CD14-positive monocyte (primary cell): ENCODE results near the gene PELO. TPM values are rescaled to one million over a fixed set of nuclear protein-coding genes. Genes with fewer than 3 reads are reported as not detected.

Experiments
- DNase-seq, 3 donors: peaks; one replicate each; pipeline ENCODE4 v3.0.0-alpha.2; 2011 to 2022
- H2AFZ ChIP-seq: 2 replicates; pipeline ENCODE4 v1.6.0; 2012; ENCODE audit warnings: mild to moderate bottlenecking, low read depth, low read length, inconsistent platforms; ENCODE audit not compliant: insufficient read depth, poor library complexity, severe bottlenecking
- H3K27ac ChIP-seq, 2 donors: 1 replicate in 1 of 2; 2 replicates in 1 of 2; pipeline ENCODE4 v1.5.1; 2012 to 2013; ENCODE audit warnings: low read length in 2 of 2, control low read depth in 1 of 2, inconsistent platforms in 1 of 2, low read depth in 1 of 2, mild to moderate bottlenecking in 1 of 2
- H3K27me3 ChIP-seq, 2 donors: one replicate each; pipeline versions ENCODE4 v1.6.0 to v1.6.1; 2011 to 2013; ENCODE audit warnings: low read length in 2 of 2; ENCODE audit not compliant: control insufficient read depth in 2 of 2, insufficient read depth in 2 of 2
- H3K36me3 ChIP-seq, 2 donors: replicated peaks in 1 of 2; 1 replicate in 1 of 2; 2 replicates in 1 of 2; pipeline versions ENCODE4 v1.5.1 to v1.6.1; 2012 to 2013; ENCODE audit warnings: low read length in 2 of 2, control low read depth in 1 of 2, inconsistent platforms in 1 of 2, mild to moderate bottlenecking in 1 of 2; ENCODE audit not compliant: insufficient read depth in 2 of 2, control insufficient read depth in 1 of 2
- H3K4me1 ChIP-seq, 2 donors: 1 replicate in 1 of 2; 2 replicates in 1 of 2; pipeline versions ENCODE4 v1.5.1 to v1.6.1; 2012 to 2013; ENCODE audit warnings: low read length in 2 of 2, control low read depth in 1 of 2, inconsistent platforms in 1 of 2, mild to moderate bottlenecking in 1 of 2, moderate library complexity in 1 of 2; ENCODE audit not compliant: insufficient read depth in 2 of 2, control insufficient read depth in 1 of 2
- H3K4me2 ChIP-seq: replicated peaks from 2 replicates; pipeline ENCODE3; 2012; ENCODE audit warnings: low read length, moderate library complexity, mild to moderate bottlenecking; ENCODE audit not compliant: poor library complexity, severe bottlenecking; ENCODE audit errors: extremely low read depth
- H3K4me3 ChIP-seq, 3 experiments: fragments of 200-600 bp in 1 of 3; sonication (generic) in 1 of 3; replicated peaks in 1 of 3; 1 replicate in 2 of 3; 2 replicates in 1 of 3; pipeline ENCODE4 v1.5.1; 2011 to 2013; ENCODE audit warnings: low read length in 3 of 3, mild to moderate bottlenecking in 3 of 3, control low read depth in 2 of 3, low read depth in 2 of 3, inconsistent platforms in 1 of 3, moderate library complexity in 1 of 3
- H3K79me2 ChIP-seq: 2 replicates; pipeline ENCODE4 v1.6.0; 2012; ENCODE audit warnings: mild to moderate bottlenecking, control low read depth, inconsistent platforms, low read length, moderate library complexity; ENCODE audit not compliant: insufficient read depth
- H3K9ac ChIP-seq: 2 replicates; pipeline ENCODE4 v1.6.0; 2017; ENCODE audit warnings: low read length, mild to moderate bottlenecking; ENCODE audit not compliant: insufficient read depth, poor library complexity, severe bottlenecking
- H3K9me3 ChIP-seq, 2 donors: replicated peaks in 1 of 2; 1 replicate in 1 of 2; 2 replicates in 1 of 2; pipeline versions ENCODE4 v1.5.1 to v1.6.1; 2012 to 2013; ENCODE audit warnings: low read length in 2 of 2, control low read depth in 1 of 2; ENCODE audit not compliant: control insufficient read depth in 1 of 2, insufficient read depth in 1 of 2
- H4K20me1 ChIP-seq: 2 replicates; pipeline ENCODE4 v1.6.0; 2012; ENCODE audit warnings: mild to moderate bottlenecking, low read length, control low read depth, moderate library complexity; ENCODE audit not compliant: insufficient read depth
- H3K27ac Mint-ChIP-seq, 7 donors: one replicate each; pipeline ENCODE4 v1.8.0; 2020; ENCODE audit warnings: mild to moderate bottlenecking in 7 of 7, mixed read lengths in 7 of 7, moderate library complexity in 6 of 7, inconsistent platforms in 2 of 7
- H3K27me3 Mint-ChIP-seq, 3 donors: one replicate each; pipeline ENCODE4 v1.8.0; 2021 to 2022; ENCODE audit warnings: low read depth in 3 of 3, mild to moderate bottlenecking in 3 of 3, mixed read lengths in 3 of 3, moderate library complexity in 3 of 3, inconsistent platforms in 1 of 3
- H3K36me3 Mint-ChIP-seq, 2 donors: one replicate each; pipeline ENCODE4 v1.8.0; 2020; ENCODE audit warnings: mixed read lengths in 2 of 2, inconsistent platforms in 1 of 2, mild to moderate bottlenecking in 1 of 2
- H3K4me1 Mint-ChIP-seq: one replicate; pipeline ENCODE4 v1.8.0; 2020; ENCODE audit warnings: mild to moderate bottlenecking, mixed read lengths
- H3K4me3 Mint-ChIP-seq, 2 donors: one replicate each; pipeline ENCODE4 v1.8.0; 2020; ENCODE audit warnings: mild to moderate bottlenecking in 2 of 2, mixed read lengths in 2 of 2, moderate library complexity in 1 of 2
- H3K9me3 Mint-ChIP-seq, 7 donors: one replicate each; pipeline ENCODE4 v1.8.0; 2020 to 2022; ENCODE audit warnings: mixed read lengths in 7 of 7, mild to moderate bottlenecking in 6 of 7, moderate library complexity in 6 of 7, inconsistent platforms in 2 of 7
- WGBS: methylation state at CpG from one replicate; pipeline ENCODE4 v1.1.5; 2013; ENCODE audit warnings: missing lambda C conversion rate; ENCODE audit not compliant: insufficient coverage; 5-methylcytosine and 5-hydroxymethylcytosine counted together
- intact Hi-C, 2 donors: fragments of 100-400 bp; cut with micrococcal nuclease; formaldehyde crosslinking; loops; one replicate each; pipeline versions ENCODE4 v1.15.0 to v1.15.1; 2023
- polyA plus RNA-seq, 3 donors: library from polyadenylated mRNA; depleted of rRNA in 1 of 3; unstranded in 2 of 3; stranded (reverse) in 1 of 3; fragments of 300-500 nt in 2 of 3; fragments of >200 nt in 1 of 3; fragmentation: Illumina TruSeq in 2 of 3; gene quantifications; 1 replicate in 2 of 3; 2 replicates in 1 of 3; pipeline ENCODE4 v1.2.3, GENCODE V29; 2012 to 2021
- TF ChIP-seq, protein P1 (sequence below): fragments of 200-600 bp; IDR thresholded peaks from one replicate; pipeline ENCODE4 v1.8.0; 2022; ENCODE audit warnings: antibody characterized with exemption, mild to moderate bottlenecking

PELO gene
- polyA plus RNA-seq, 3 donors = 1.8 to 4.4 (median 2.1) TPM

DNA sequence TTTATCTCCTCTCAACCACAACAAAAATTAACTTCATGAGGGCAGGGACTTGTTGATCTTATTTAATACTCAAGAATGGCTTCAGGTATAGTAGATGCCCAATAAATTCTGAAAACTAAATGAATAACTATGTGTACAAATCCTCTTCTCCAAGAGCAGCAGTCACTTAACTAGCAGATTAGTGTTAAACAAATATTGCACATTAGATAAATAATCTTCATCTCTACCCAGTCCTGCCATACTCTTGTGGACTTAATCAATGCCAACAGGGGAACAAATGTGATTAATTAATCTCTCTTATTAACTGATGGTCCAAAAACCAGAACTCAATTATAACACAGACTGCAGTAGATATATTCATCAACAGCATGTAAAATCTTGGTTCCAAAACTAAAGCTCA is 15.0 kb upstream of the PELO start:
- no peaks in the 10 kb centered on the region for H3K36me3 Mint-ChIP-seq
- H3K36me3 ChIP-seq = no peaks in the 10 kb centered on the region
- peaks cover 2 to 6% (median 4%) of the 10 kb centered on the region in 3 donors for H3K27me3 Mint-ChIP-seq
- H3K4me3 Mint-ChIP-seq = no peak overlapping the region
- no peak overlapping the region for H3K9ac ChIP-seq
- peaks cover 5 to 6% of the 10 kb centered on the region in 2 donors for H3K4me1 ChIP-seq
- H3K27ac ChIP-seq = no peak overlapping the region
- no peaks in the 10 kb centered on the region for H3K27me3 ChIP-seq
- no peaks in the 10 kb centered on the region for H3K79me2 ChIP-seq
- intact Hi-C loops = no loop called here
- peaks cover 0 to 3% (median 0%) of the 10 kb centered on the region in 7 donors for H3K9me3 Mint-ChIP-seq
- H3K27ac Mint-ChIP-seq = no peak overlapping the region
- no peak overlapping the region for H2AFZ ChIP-seq
- H3K4me2 ChIP-seq = no peak overlapping the region
- TF ChIP-seq, protein P1, sequence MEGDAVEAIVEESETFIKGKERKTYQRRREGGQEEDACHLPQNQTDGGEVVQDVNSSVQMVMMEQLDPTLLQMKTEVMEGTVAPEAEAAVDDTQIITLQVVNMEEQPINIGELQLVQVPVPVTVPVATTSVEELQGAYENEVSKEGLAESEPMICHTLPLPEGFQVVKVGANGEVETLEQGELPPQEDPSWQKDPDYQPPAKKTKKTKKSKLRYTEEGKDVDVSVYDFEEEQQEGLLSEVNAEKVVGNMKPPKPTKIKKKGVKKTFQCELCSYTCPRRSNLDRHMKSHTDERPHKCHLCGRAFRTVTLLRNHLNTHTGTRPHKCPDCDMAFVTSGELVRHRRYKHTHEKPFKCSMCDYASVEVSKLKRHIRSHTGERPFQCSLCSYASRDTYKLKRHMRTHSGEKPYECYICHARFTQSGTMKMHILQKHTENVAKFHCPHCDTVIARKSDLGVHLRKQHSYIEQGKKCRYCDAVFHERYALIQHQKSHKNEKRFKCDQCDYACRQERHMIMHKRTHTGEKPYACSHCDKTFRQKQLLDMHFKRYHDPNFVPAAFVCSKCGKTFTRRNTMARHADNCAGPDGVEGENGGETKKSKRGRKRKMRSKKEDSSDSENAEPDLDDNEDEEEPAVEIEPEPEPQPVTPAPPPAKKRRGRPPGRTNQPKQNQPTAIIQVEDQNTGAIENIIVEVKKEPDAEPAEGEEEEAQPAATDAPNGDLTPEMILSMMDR = no peak
- no peak for DNase-seq
- H3K4me3 ChIP-seq = no peak overlapping the region
- no peaks in the 10 kb centered on the region for H3K9me3 ChIP-seq
- no peaks in the 10 kb centered on the region for H4K20me1 ChIP-seq
- H3K4me1 Mint-ChIP-seq = peaks cover 15% of the 10 kb centered on the region

DNA sequence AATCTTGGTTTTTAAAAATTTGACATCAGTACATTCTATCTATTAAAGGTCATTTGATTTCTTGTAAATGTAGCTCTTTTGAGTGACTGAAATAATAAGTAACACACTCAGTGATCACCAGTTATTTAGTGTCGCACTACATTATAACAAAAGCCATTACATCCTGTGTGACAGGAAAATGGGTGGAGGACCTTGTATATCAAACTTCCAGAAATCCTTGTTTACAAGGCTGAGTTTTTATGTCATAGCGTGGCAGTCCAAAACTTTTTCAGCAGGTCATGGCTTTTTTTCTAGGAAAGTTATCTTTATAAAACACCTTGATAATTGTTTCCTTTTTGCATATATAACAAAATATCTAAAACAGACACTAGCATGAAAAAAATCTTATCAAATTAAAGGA is 14.4 kb upstream of the PELO start:
- H3K4me1 ChIP-seq = peaks cover 5 to 6% of the 10 kb centered on the region in 2 donors
- H3K4me2 ChIP-seq = no peak overlapping the region
- H3K27ac ChIP-seq = no peak overlapping the region
- H3K27me3 Mint-ChIP-seq = peaks cover 2 to 8% (median 4%) of the 10 kb centered on the region in 3 donors
- no CpG with 5 or more reads among the region's 2 CpGs for WGBS
- DNase-seq = no peak
- no peaks in the 10 kb centered on the region for H4K20me1 ChIP-seq
- no peak overlapping the region for H3K9ac ChIP-seq
- TF ChIP-seq, protein P1 = no peak
- H3K4me3 ChIP-seq = no peak overlapping the region
- no peak overlapping the region for H3K4me3 Mint-ChIP-seq
- H3K27me3 ChIP-seq = no peaks in the 10 kb centered on the region
- H3K9me3 ChIP-seq = no peaks in the 10 kb centered on the region
- H3K4me1 Mint-ChIP-seq = peaks cover 9% of the 10 kb centered on the region
- no peaks in the 10 kb centered on the region for H3K36me3 ChIP-seq
- H2AFZ ChIP-seq = no peak overlapping the region
- peaks cover 0 to 3% (median 0%) of the 10 kb centered on the region in 7 donors for H3K9me3 Mint-ChIP-seq
- intact Hi-C loops = no loop called here
- no peak overlapping the region for H3K27ac Mint-ChIP-seq
- H3K79me2 ChIP-seq = no peaks in the 10 kb centered on the region
- H3K36me3 Mint-ChIP-seq = no peaks in the 10 kb centered on the region
